Tongue (tissue), 2 donors: Measurements from ENCODE around the gene IGSF21. TPM values are rescaled to one million over a fixed set of nuclear protein-coding genes. Genes with fewer than 3 reads are reported as not detected.
A peak's percentile ranks its signal among the peaks of the same experiment; 100 is the strongest.

ENCODE experiments used
- DNase-seq: peaks from one replicate; pipeline ENCODE4 v3.0.0-alpha.2; 2015
- total RNA-seq: library from RNA; depleted of rRNA; stranded (reverse); fragments of >200 nt; gene quantifications from one replicate; pipeline ENCODE4 v1.2.3, GENCODE V29; 2014

The IGSF21 gene
- total RNA-seq, 1 donor from 2014 or later: not detected

GRCh38 chr1:18329469-18330253 lies 222.1 kb downstream of the IGSF21 start:
- no peak for DNase-seq

GRCh38 chr1:18332576-18332975 lies 225.0 kb downstream of the IGSF21 start:
- DNase-seq: no peak

GRCh38 chr1:18333220-18333619 lies 225.6 kb downstream of the IGSF21 start:
- no peak for DNase-seq

- DNase-seq: no peak
Measured at GRCh38 chr1:18336801-18337200, 229.2 kb downstream of the IGSF21 start.

GRCh38 chr1:18337757-18338156 lies 230.2 kb downstream of the IGSF21 start:
- DNase-seq: no peak

GRCh38 chr1:18339161-18339560 lies 231.6 kb downstream of the IGSF21 start:
- no peak for DNase-seq

GRCh38 chr1:18340158-18340764 lies 232.7 kb downstream of the IGSF21 start:
- DNase-seq: no peak

- DNase-seq: no peak
Measured at GRCh38 chr1:18340787-18341186, 233.2 kb downstream of the IGSF21 start.

GRCh38 chr1:18341291-18342069 lies 233.9 kb downstream of the IGSF21 start:
- no peak for DNase-seq

- DNase-seq: no peak
Measured at GRCh38 chr1:18342744-18343143, 235.1 kb downstream of the IGSF21 start.

- no peak for DNase-seq
Measured at GRCh38 chr1:18343581-18343980, 236.0 kb downstream of the IGSF21 start.

- DNase-seq: peak; percentile 18
Measured at GRCh38 chr1:18344755-18345154, 237.2 kb downstream of the IGSF21 start.

- no peak for DNase-seq
Measured at GRCh38 chr1:18347559-18347958, 240.0 kb downstream of the IGSF21 start.

GRCh38 chr1:18348354-18348753 lies 240.8 kb downstream of the IGSF21 start:
- no peak for DNase-seq

GRCh38 chr1:18350747-18351146 lies 243.1 kb downstream of the IGSF21 start:
- DNase-seq: no peak

GRCh38 chr1:18351735-18352134 lies 244.1 kb downstream of the IGSF21 start:
- DNase-seq: peak; percentile 37

GRCh38 chr1:18352636-18353265 lies 245.2 kb downstream of the IGSF21 start:
- DNase-seq: peak; percentile 4

GRCh38 chr1:18353528-18353927 lies 245.9 kb downstream of the IGSF21 start:
- no peak for DNase-seq

- no peak for DNase-seq
Measured at GRCh38 chr1:18353992-18354391, 246.4 kb downstream of the IGSF21 start.

GRCh38 chr1:18354612-18355011 lies 247.0 kb downstream of the IGSF21 start:
- no peak for DNase-seq

- DNase-seq: no peak
Measured at GRCh38 chr1:18357622-18358230, 250.1 kb downstream of the IGSF21 start.

- DNase-seq: no peak
Measured at GRCh38 chr1:18358600-18358999, 251.0 kb downstream of the IGSF21 start.
